HG03521 (cell line): ENCODE results near the gene MIER2.

Experiments used
- ATAC-seq: cut with Tn5 transposase; IDR thresholded peaks from one replicate; pipeline ENCODE4 v1.9.1; 2021; ENCODE audit warnings: mild to moderate bottlenecking, moderate library complexity; ENCODE audit not compliant: unreplicated experiment

The MIER2 gene

DNA sequence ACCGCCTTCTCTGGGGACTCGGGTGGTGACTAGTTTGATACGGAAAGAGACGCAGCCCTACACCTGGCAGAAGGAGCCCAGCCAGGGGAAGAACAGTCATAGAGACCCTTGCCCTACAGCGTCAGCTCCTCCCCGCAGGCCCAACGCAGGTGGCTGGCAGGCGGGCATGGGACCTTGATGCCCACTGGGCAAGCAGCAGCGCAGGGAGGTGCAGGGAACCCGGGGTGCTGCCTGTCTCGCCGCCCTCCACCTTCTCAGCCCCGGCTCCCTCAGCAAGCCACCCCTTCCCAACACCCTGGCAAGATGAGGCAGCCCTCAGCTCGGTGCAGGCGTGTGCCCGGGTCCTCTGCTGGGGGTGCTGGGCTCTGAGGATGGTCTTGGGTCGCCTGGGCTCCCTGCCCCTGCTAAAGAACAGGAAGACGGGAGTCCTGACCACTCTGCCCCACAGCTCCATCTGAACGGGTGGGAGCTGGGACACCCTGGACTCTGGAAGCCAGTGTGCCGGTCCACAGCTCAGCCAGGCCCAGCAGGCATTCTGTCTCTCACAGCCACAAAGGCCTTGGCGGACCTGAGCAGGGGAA, 9.0 kb downstream of the MIER2 start:
- no peak for ATAC-seq

DNA sequence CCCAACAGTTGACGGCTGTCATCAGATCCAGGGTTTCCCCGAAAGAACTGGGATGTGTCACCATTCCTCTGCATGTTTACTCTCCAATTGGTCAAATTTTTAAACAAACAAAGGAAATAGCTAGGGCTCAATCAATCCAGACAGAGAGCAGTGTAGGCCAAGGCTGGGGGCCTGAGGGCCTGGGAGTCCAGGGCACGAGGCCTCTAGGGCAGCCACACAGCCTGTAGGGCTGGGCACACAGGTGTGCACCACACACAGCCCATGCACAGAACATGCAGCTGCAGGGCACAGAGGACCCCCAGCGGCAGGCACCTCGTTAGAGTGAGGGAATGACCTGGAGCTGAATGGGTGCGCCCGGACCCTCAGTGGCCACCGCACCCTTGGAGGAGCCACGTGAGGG, 9.5 kb downstream of the MIER2 start:
- ATAC-seq = no peak

DNA sequence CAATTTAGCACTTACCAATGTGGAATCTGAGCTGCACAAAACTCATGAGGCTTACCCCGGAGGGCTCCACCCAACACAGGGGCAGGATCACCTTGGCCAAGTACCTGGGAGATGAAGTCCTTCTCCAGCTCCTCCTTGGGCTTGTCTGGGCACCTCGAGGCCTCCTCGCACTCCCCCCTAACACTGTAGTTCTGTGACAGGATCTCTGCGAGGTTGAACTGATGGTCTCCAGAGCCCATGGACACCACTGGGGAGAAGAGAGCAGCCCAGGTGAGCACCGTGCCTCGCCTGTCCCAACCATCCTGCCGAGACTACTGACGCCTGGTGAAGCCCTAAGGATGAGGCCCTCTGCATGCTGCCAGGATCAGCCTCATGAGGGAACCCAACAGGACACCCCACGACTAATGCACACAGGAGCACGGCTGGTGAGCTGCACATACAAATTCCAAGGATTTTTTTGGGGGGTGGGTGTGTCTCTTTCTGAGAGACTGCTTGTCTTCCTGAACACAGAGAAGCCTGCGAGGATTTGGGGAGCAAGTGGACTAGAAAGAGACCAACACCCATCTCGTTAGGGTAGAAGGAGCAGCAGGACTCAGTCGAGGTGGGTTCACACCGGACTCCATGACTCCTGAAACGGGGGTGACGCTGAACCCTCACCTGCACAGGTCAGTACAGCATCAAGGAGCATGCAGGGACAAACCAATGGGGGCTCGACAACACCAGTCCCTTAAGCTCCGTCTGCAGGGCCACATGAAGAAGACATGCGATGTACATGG, 10.1 kb downstream of the MIER2 start:
- no peak for ATAC-seq

DNA sequence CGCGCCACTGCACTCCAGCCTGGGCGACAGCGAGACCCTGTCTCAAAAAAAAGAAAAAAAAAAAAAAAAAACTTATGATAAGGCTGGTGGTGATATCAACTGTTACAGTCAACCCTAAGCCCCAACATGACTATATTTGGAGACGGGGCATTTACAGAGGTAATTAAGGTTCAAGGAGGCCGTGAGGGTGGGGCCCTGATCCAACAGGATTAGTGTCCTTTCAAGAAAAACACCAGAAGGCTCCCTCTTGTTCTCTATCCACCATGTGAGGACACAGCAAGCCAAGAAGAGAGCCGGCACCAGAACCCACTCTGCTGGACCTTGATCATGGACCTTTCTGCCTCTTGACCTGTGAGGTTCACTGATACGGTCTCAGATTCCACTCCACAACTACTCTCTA, 14.1 kb downstream of the MIER2 start:
- no peak for ATAC-seq

DNA sequence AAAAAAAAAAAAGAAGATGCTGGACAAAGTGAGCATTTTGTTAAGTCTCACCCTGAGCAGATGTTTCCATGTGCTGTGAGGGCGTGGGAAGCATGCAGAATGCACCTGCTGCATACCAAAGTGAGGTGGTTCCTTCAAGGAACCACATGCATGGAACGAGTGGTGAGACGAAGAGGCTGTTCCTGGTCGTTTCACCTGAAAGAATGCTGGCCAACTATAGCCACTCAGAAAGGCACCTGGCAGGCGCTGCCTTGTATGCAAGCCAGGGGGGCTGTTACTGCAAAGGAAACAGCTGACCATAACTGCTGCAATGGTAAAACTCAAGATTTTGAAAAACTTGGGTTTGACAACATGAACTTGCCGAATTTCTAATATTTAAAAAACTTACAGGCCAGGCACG, 14.7 kb downstream of the MIER2 start:
- no peak for ATAC-seq

DNA sequence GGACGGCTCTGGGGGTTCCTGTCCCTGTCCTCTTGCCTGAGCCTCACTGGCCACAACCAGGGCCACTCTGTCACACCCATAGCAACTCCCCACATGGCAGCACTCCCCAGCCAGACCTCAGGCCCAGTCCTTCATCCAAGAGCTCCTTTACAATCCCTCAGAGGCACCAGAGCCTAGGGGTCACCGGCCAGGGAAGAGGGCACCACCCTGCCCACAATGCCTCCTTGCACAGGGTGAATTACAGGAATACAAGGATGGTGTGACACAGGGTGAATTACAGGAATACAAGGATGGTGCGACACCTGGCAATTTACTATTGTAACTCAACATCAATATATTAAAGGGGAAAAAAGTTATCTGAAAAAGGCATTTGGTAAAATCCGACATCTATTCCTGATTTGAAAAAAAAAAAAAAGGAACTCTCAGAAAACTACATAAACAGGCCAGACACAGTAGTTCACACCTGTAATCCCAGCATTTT, 16.5 kb downstream of the MIER2 start:
- ATAC-seq = no peak

DNA sequence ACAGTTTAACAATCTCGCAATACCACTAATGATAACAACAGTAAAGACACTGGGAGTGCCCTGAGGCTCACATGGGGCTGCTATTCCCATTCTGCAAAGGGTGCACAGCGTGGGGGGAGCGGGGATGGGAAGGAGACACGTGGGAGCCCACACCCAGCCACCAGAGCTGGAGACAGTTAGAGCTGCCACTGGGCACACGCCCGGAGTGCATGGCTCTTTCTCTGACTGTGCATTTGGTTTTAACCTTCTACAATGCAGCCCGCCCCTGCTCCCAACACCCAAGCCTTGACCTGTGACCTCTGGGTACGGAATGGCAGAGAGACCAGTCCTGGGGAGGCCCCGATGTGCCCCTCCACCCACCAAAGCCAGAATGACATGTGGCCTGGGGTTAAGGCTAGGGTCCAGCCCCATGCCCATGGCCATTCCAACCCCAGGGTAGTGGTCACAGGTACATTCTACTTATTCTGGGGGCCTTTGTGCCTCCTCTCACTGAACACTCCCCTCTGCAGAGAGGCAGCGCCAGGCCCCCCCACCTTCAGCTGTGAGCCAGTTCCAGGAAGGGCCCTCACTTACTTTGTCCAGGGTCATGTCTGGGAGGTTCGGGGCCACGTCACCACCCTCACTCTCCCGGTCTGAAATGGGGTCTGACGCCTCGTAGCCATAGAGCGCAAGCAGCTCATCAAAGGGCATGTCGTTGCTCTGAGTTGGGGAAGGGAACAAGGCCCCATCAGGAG, 17.1 kb downstream of the MIER2 start:
- ATAC-seq = no peak

DNA sequence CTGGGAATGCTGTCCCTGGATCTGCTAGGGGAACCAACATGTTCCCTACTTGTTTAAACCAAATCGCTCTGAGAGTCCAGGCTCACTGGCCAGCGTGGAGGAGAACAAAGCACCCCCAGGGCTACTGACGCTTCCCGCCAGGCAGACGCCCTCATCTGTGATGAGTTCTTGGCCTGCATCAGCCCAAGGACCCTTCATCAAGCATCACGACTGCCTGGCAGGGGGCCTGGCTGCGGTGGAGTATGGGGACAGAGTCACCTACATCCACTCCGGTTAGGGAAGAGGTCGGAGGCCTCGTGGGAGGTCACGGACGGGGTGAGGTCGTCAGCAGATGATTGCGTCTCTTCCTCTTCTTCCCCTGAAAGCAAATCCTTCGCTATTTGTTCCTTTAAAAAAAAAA, 17.7 kb downstream of the MIER2 start:
- no peak for ATAC-seq

DNA sequence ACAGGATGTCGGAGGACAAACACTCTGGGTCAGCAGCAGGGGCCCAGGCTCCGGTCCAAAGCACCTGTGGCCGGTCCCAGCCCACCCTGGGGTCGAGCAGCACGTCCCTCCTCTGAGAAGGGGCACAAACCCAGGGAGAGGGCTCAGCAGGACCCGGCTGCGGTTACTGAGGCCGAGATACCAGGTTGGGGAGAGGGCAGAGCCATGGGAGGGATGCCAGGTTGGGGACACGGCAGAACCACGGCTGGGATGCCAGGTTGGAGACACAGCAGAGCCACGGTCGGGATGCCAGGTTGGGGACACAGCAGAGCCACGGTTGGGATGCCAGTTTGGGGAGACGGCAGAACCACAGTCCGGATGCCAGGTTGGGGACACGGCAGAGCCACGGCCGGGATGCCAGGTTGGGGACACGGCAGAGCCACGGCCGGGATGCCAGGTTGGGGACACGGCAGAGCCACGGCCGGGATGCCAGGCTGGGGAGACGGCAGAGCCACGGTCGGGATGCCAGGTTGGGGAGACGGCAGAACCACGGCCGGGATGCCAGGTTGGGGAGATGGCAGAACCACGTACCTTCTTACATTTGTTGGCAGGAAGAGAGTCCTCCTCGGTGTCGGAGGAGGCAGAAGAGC, 18.5 kb downstream of the MIER2 start:
- ATAC-seq = no peak

DNA sequence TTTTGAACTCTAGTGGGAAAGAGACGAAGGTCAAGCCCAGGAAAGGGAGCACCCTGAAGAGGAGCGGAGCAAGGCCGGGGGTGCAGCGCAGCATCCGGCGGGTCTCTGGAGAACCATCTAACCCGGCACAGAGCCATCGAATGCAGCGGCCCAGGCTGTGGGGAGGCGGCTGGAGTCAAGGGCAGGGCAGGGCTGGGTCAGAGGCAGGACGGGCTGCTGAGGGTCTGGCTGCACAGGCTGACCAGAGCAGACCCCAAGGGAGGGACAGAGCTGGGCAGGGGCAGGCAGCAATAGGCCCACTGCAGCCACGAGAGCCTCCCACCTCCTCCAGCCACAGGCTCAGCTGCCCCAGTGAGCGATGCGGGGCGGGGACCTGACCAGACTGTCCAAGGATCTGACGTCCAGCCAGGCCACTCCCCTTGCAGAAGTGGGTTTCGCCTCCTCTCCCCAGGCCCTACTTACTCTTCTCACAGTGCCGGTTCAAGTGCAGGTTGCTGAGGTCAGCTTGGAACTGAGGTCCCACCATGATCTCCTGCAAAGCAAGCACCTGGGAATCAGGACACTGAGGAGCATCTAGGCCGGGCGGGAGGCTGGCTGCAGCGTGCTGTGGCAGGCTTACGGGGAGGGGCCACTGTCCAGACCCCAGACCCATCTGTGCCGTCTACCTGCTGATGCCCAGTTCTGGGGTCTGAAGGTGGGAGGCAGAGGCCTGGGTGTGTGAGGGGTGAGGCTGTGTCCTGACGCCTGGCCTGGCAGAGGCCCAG, 19.2 kb downstream of the MIER2 start:
- ATAC-seq = no peak

DNA sequence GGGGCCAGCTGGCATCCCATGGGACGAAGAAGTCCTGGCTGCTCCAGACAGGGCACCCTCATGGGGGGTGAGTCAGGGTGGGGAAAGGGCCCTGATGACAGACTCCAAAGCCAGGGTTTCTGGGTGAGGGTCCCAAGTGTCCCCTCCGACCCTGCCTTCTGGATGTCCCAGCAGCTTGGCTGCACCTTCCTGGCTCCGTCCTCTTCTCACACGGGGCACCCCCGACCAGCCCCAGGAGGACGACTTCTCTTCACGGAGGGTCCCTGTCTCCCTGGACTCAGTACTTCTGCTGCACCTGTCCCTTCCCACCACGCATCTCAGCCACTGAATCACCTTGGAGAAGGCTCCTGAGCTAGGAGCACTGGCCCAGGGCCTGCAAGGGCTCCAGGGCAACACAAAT, 19.9 kb downstream of the MIER2 start:
- ATAC-seq = no peak

DNA sequence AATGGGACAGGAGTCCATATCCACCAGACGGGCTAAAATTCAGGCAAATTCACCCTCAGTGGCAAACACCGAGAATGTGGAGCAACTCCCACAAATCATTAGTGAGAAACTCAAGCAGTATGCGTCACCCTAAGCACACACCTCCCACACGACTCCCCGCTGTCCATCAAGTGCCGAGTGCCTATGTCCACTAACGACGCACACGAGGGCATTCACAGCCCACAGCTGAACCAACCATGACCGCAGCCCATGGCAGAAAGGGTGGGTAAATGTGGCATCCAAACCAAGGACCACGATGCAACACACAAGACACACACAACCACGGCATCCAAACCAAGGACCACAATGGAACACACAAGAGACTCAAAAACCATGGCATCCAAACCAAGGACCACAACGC, 22.0 kb downstream of the MIER2 start:
- ATAC-seq = no peak

DNA sequence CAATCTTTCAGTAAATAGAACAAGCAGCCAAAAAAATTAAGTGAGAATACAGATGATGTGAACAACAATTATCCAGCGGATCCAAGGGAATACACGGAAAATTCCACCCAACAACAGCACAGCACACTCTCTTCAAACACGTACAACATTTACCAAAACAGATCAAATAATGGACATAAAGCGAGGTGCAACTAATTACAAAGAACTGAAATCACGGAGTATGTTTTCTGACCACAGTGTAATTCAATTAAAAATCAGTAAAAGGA, 26.2 kb downstream of the MIER2 start:
- no peak for ATAC-seq

DNA sequence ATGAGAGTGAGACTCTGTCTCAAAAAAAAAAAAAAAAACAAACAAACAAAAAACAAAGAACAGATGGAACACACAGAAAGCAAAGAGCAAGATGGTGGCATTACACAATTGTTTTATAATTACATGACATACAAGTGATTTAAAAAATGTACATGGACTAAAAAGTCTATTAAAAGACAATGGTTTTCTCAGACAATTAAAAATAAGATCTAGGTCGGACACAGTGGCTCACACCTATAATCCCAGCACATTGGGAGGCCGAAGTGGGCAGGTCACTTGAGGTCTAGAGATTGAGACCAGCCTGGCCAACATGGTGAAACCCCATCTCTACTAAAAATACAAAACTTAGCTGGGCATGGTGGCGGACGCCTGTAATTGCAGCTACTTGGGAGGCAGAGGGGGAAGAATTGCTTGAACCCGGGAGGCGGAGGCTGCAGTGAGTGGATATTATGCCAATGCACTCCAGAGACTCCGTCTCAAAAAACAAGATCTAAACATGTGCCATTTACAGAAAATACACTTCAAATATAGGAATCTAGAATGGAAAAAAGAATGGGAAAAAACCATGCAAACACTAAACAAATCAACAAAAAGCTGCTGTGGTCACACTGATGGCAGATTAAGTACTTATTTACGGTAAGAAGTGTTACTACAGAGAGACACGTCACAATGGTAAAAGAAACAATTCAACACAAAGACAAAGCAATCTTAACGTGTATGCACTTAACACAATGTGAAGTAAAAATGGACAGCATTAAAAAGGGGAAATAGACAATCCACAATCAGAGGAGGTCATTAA, 26.7 kb downstream of the MIER2 start:
- no peak for ATAC-seq

DNA sequence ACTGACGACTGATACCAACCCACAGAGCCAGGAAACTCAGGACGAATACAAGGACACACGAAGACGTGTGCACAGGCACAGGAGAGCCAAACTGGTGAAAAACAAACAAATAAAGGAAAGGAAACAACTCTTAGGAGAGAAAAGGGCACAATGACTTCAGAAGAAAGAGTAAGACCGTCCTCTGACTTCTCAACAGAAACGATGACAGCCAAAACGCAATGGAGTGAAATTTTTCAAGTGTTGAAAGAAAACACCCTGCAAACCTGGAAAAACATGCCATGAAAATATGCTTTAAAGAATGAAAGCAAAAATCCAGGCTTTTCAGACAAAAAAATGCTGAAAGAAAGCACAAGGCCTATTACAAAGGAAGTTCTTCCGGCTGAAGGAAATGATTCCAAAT, 28.8 kb downstream of the MIER2 start:
- no peak for ATAC-seq

DNA sequence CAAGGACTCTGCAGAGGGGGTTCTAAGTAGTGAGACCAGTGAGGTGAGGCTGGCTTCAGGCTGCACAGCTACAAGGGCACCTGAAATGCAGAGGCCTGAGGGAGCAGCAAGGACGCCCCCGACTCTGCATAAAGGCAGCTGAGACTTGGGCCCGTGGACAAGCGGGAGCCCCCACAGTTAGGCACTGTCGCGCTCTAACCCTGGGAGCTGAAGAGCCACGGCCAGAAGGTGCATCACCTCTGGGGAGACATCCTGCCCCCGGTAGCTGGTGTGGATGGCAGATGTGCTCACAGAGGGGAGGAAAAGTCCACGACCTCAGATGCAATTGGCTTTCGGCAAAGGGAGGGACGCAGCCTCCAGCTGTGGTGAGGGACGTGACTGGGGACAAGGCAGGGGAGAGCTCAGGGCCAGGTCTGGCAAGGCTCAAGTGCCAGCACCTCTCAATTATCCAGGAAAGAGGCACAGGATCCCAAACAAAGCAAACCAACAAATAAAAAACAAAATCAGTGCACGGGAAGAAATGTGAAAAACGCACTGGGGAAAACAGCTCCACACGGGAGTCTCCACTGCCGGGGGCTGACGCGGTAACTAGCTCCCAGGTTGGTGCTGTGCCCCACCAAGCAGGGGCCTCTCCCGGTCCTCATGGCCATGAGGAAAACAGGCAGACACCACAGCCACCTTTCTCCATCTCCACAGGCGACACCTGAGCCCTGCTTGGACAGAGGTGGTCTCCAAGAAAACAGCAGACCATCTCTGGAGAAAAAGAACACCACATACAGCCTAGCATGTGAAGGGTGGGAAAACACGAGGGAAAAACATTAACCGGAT, 30.4 kb downstream of the MIER2 start:
- no peak for ATAC-seq

DNA sequence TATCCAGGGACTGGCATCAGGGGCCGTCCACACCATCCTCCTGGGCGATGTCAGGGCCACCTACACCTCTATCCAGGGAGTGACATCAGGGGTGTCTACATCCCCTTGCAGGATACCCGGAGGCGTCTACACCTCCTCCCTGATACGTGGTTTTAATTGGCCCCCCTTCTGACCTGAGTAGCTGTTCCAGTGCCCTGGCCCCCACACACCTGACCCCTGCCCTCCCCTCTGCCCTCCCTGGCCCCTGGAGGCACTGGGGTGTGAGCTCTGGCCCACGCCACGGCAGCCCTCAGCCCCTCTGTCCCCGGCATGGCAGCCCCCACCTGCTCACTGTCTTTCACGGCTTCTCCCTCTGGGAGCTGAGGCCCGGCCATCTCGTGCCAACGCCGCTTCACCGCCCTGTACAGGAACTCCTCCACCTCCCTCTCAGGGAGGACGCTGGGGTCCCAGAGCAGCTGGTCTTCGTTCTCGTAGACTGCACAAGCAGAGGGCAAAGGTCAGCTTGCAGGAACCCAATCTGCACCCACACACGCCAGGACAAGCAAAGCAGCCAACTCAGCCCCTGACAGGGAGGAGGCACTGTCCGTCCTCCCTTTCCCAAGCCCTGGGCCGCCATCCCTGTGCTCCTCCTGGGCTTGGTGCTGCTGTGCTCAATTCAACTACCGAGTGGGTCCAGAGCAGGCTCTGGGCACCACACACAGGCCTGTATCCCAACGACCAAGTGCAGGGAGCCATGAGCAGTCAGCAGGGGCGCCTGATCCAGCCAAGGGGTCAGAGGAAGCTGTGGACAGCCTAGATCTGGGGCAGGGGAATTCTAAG, 31.2 kb downstream of the MIER2 start:
- no peak for ATAC-seq

DNA sequence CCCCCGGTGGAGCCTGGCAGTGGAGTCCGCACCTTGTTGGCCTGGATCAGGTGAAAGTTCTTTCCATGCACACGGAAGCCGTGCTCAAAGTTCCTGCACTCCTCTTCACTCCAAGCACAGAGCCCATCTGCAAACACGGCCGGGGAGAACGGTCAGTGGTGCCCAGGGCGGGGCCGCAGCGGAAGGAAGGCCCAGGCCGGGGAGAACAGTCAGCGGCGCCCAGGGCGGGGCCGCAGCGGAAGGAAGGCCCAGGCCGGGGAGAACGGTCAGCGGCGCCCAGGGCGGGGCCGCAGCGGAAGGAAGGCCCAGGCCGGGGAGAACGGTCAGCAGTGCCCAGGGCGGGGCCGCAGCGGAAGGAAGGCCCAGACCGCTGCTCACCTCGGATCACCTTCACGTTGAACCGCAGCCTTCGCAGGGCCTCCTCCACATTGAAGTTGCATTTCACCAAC, 32.8 kb downstream of the MIER2 start:
- no peak for ATAC-seq
